Activated T-cell treated with anti-CD3 and anti-CD28 coated beads for 24 hours (primary cell): ENCODE data around the gene MAD1L1.

Experiments
- DNase-seq: peaks from one replicate; pipeline ENCODE4 v3.0.0-alpha.2; 2020; ENCODE audit warnings: low read depth

The MAD1L1 gene

GRCh38 chr7:2217716-2218443, 14.9 kb downstream of the MAD1L1 start:
- DNase-seq = no peak

DNA sequence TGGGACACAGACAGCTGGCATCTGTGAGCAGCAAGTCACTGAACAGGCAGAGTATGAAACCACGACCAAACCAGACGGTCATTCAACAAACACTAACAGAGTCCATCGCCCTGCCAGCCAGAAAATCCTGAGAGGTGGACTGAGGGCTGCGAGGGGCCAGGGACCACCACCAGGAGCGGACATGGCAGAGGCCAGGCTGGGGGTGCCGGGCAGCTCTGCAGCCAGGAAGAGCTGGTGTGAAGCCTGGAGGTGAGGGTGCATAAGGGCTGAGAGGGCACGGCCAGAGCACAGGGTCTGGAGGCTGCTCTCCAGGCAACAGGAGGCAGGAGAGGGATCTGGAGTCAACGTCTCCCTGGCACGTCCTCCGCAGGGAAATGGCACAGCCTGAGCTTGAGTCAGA, 15.5 kb downstream of the MAD1L1 start:
- DNase-seq = no peak

DNA sequence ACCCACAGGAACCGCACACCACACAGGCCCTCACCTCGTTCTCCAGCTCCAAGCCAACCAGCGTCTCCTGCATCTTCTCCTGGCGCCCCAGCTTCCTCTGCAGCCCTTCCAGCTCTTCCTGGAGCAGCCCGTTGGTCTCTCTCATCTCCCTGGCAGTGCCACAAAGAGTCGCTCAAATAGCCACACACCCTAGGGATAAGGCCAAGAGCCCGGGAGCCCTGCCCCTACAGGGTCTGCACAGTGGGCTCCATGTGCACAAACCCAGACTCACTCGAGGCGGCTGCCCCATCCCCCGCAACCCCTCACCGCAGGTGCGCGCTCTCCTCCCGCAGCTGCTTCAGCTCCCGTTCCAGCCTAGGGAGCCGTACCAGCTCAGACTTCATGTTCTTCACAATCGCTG, 16.9 kb downstream of the MAD1L1 start:
- DNase-seq = no peak

- no peak for DNase-seq
Observed at GRCh38 chr7:2214636-2215035, 18.1 kb downstream of the MAD1L1 start.

DNA sequence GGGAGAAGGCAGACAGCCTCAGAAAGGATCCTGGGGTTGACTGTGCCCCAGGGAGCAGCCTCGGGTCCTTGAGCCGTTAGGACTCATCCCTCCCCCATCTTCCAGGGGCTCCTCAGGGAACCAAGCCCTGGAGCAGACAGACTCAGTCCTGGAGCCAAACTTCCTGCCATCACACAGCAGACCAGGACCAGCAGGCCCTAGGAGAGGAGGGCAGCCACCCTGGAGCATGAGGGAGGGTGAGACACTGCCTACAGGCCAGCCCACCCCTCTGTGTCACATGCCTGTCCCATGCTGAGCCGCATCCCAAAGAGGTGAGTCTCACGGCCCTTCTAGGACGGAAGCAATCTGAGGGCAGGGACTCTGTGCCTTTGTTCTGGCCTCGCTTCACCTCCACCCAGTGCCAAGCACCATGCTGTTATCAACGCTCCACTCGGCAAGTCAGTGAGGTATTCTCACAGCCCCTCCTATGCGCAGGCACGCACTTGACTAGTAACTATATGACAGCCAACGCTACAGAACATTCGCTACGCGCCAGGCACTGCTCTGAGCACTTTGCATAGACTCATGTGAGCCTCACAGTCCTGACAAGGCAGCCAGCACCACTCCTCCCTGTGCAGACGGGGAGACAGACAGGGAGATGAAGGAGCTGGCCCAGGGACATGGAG, 19.1 kb downstream of the MAD1L1 start:
- DNase-seq = no peak

GRCh38 chr7:2212906-2213305, 19.8 kb downstream of the MAD1L1 start:
- no peak for DNase-seq

DNA sequence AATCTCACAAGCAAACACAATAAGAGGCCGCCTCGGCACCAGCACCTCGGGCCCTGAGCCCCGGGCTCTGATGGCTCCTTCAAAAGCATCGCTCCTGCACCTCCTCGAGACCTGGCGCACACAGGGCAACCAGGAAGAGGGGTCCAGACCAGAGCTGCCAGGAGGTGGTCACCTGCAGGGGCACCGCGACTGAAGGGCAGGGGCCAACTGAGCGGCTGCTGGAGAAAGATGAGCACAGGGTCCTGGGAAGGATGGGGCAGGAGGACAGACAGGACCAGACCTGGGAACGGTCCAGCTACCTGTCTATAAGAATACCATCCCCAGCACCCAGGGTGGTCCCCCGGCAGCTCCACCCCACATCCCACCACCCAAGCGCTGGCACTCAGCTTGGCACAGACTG, 20.8 kb downstream of the MAD1L1 start:
- no peak for DNase-seq

GRCh38 chr7:2211259-2211880, 21.4 kb downstream of the MAD1L1 start:
- DNase-seq = no peak

- no peak for DNase-seq
Observed at GRCh38 chr7:2210551-2211258, 22.0 kb downstream of the MAD1L1 start.

- DNase-seq = no peak
Observed at GRCh38 chr7:2209961-2210323, 22.8 kb downstream of the MAD1L1 start.

- no peak for DNase-seq
Observed at GRCh38 chr7:2209146-2209960, 23.4 kb downstream of the MAD1L1 start.

GRCh38 chr7:2208712-2209111, 24.0 kb downstream of the MAD1L1 start:
- DNase-seq = no peak

GRCh38 chr7:2205036-2205780, 27.5 kb downstream of the MAD1L1 start:
- DNase-seq = no peak

DNA sequence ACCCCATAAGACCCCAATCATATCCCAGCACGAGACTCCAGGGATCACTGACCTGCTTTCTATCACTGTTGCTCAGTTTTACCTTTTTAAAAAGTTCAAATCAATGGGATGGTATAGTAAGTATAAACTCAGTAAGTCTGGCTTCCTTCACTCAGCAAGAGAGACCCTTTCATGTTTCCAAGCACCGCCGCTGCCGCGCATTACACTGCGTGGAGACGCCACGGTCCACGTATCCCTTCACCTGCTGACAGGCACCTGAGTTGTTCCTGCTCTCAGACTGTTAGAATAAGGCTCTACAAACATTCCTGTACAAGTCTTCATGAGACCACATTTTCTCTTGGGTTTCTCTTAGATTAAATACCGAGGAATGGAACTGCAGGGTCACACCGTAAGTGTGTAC, 28.3 kb downstream of the MAD1L1 start:
- no peak for DNase-seq

DNA sequence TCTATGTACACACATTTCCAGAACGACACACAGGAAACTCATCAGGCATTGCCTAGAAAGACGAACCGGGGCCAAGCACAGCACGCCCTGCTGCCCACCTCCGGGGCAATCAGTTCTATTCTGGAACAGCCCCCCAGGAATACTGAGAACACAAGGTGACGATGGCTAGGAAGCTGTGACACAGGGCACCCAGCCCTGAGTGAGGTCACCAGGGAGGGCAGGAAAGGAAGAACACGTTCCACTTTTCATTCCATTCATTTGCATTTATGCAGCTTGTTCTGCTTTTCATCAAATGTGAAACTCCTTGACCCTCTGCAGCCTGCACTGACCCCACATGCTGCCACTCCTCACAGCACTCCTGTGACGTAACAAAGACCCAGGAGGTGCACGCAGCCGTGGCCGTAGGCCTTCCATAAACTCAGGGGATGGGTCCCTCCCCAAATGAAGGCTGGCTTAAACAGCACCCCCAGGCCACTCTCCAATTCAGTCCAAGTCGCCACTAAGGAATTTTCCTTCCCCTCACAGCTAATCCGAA, 28.9 kb downstream of the MAD1L1 start:
- no peak for DNase-seq

DNA sequence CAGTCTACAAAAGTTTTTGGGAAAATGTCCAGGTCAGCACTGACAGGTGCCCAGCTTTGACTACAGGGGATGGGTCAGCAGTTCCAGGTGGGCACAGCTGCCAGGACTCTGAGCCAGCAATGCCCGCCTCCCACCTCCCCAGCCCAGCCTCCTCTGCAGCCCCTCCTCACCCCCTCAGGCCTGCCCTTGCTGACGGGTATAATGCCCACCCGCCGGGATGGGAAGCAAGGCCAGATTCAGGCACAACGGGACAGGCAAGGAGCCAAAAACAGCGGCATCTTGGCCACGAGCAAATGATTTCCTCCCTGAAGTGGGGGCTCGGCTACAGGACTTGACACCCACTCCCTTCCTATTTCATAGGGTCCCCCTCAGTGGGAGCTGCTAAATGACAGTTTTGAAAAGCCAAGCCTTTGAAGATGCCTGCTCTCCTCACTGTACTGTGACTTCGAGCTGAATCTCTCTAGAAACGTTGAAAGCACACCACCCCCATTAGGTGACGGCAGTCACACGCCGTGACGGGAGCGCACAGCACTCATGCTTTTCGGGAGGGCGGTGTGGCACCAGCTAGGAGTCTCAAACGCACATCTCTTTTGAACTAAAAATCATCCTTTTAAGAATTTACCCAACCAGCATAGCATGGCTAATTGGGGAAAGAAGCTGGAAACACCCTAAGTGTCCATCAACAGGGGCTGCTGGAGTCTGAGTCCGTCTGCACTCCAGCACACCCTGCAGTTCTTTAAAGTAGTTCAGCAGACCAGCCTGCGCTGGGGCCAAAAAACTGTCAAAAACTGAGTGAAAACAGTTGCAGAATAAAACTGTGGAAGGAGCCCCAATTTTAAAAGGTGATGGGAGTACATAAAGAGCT, 29.6 kb downstream of the MAD1L1 start:
- no peak for DNase-seq

- DNase-seq = no peak
Observed at GRCh38 chr7:2202361-2202761, 30.4 kb downstream of the MAD1L1 start.

GRCh38 chr7:2201686-2202360, 30.9 kb downstream of the MAD1L1 start:
- no peak for DNase-seq

GRCh38 chr7:2201128-2201527, 31.6 kb downstream of the MAD1L1 start:
- DNase-seq = no peak
